ENCODE results near the gene NUDT1. TPM values are rescaled to one million over a fixed set of nuclear protein-coding genes. Genes with fewer than 3 reads are reported as not detected.
A peak's percentile ranks its signal among the peaks of the same experiment; 100 is the strongest.

NUDT1 gene
- total and polyA plus RNA-seq, 2 experiments from 2014 or later, result 54.5 to 163 TPM

GRCh38 chr7:2233926-2234325, 8.1 kb upstream of the NUDT1 start:
- H3K79me2 ChIP-seq (replicated peaks; ENCODE audit: insufficient read depth), result peaks cover 46% of the 10 kb centered on the region
- no peak for TF ChIP-seq ZNF331 (CRISPR knock-in tag; IDR thresholded peaks at IDR 0.05; ENCODE audit: low read depth)
- no peak for TF ChIP-seq CTCF (conservative IDR thresholded peaks at IDR 0.05; ENCODE audit: low read depth in 2 of 2)
- TF ChIP-seq JUNB (IDR thresholded peaks at IDR 0.05; ENCODE audit: unreplicated experiment), result no peak
- peaks cover 40% of the 10 kb centered on the region for H3K36me3 ChIP-seq (ENCODE audit: insufficient read depth)

DNA sequence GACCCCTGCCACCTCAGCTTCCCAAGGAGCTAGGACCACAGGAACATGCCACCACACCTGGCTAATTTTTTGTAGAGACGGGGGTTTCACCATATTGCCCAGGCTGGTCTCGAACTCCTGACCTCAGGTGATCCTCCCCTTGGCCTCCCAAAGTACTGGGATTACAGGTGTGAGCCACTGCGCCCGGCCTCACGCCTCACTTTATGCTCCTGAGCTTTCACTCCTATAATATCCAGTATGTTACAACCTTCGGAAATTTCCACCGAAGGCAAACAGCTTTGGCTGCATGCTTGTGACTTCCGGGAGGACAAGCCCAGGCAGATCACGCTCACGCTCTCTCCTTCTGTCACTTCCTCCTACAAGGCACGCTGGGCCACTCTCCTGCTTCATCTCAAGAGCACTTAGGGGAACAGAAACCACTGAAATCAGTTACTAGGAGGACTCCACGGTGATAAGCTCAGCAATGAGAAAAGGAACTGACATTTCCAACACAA, 4.9 kb upstream of the NUDT1 start:
- Histone ChIP-seq H3F3A (replicated peaks; ENCODE audit: low read depth) (peaks cover 17% of the 10 kb centered on the region; the same call in 1 of the 2 replicates), H3K27ac (ENCODE audit: low read depth) (peak overlapping the region; percentile 63; the same call in 1 of the 2 replicates), H3K4me3 (no peak overlapping the region), H3K36me3 (ENCODE audit: insufficient read depth) (peaks cover 40% of the 10 kb centered on the region), H4K20me1 (replicated peaks; ENCODE audit: insufficient read depth) (no peaks in the 10 kb centered on the region; the same call in 1 of the 2 replicates), H3K4me1 (ENCODE audit: insufficient read depth) (peaks cover 17% of the 10 kb centered on the region), H3K9me2 (ENCODE audit: insufficient read depth) (no peaks in the 10 kb centered on the region), H3K4me2 (no peak overlapping the region), H3K79me2 (replicated peaks; ENCODE audit: insufficient read depth) (peaks cover 38% of the 10 kb centered on the region), H3K27me3 (ENCODE audit: insufficient read depth) (no peaks in the 10 kb centered on the region), H2AFZ (no peak overlapping the region)
- Mint-ChIP-seq H3K27ac (peak overlapping the region; percentile 70; the same call in 1 of the 2 replicates), H3K27me3 (ENCODE audit: insufficient read depth, low read depth, poor library complexity) (peaks cover 15% of the 10 kb centered on the region), H3K4me3 (no peak overlapping the region; the same call in 2 of the 3 replicates), H3K36me3 (ENCODE audit: low read depth) (peaks cover 54% of the 10 kb centered on the region), H3K9me3 (no peaks in the 10 kb centered on the region), H3K4me1 (peaks cover 7% of the 10 kb centered on the region; the same call in 2 of the 3 replicates)
- TF ChIP-seq ZNF114 (CRISPR knock-in tag; IDR thresholded peaks at IDR 0.05), result no peak
- TF ChIP-seq ZNF462 (CRISPR knock-in tag; IDR thresholded peaks at IDR 0.05), result no peak
- TF ChIP-seq, protein P1, sequence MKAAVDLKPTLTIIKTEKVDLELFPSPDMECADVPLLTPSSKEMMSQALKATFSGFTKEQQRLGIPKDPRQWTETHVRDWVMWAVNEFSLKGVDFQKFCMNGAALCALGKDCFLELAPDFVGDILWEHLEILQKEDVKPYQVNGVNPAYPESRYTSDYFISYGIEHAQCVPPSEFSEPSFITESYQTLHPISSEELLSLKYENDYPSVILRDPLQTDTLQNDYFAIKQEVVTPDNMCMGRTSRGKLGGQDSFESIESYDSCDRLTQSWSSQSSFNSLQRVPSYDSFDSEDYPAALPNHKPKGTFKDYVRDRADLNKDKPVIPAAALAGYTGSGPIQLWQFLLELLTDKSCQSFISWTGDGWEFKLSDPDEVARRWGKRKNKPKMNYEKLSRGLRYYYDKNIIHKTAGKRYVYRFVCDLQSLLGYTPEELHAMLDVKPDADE (IDR thresholded peaks at IDR 0.05), result no peak
- TF ChIP-seq, protein P2, sequence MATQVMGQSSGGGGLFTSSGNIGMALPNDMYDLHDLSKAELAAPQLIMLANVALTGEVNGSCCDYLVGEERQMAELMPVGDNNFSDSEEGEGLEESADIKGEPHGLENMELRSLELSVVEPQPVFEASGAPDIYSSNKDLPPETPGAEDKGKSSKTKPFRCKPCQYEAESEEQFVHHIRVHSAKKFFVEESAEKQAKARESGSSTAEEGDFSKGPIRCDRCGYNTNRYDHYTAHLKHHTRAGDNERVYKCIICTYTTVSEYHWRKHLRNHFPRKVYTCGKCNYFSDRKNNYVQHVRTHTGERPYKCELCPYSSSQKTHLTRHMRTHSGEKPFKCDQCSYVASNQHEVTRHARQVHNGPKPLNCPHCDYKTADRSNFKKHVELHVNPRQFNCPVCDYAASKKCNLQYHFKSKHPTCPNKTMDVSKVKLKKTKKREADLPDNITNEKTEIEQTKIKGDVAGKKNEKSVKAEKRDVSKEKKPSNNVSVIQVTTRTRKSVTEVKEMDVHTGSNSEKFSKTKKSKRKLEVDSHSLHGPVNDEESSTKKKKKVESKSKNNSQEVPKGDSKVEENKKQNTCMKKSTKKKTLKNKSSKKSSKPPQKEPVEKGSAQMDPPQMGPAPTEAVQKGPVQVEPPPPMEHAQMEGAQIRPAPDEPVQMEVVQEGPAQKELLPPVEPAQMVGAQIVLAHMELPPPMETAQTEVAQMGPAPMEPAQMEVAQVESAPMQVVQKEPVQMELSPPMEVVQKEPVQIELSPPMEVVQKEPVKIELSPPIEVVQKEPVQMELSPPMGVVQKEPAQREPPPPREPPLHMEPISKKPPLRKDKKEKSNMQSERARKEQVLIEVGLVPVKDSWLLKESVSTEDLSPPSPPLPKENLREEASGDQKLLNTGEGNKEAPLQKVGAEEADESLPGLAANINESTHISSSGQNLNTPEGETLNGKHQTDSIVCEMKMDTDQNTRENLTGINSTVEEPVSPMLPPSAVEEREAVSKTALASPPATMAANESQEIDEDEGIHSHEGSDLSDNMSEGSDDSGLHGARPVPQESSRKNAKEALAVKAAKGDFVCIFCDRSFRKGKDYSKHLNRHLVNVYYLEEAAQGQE (IDR thresholded peaks at IDR 0.05; ENCODE audit: unreplicated experiment), result no peak
- ATAC-seq (no peak), DNase-seq (ENCODE audit: low spot score) (no peak)

More at GRCh38 chr7:2233926-2234325, 8.1 kb upstream of the NUDT1 start:
- Histone ChIP-seq H3K9me2 (ENCODE audit: insufficient read depth) (no peaks in the 10 kb centered on the region), H3K4me3 (peak overlapping the region; percentile 93), H3K27ac (ENCODE audit: low read depth) (peak overlapping the region; percentile 85; the same call in 1 of the 2 replicates), H2AFZ (no peak overlapping the region), H3F3A (replicated peaks; ENCODE audit: low read depth) (peaks cover 17% of the 10 kb centered on the region; the same call in 1 of the 2 replicates), H3K4me1 (ENCODE audit: insufficient read depth) (peaks cover 19% of the 10 kb centered on the region), H4K20me1 (replicated peaks; ENCODE audit: insufficient read depth) (peaks cover 12% of the 10 kb centered on the region), H3K27me3 (ENCODE audit: insufficient read depth) (no peaks in the 10 kb centered on the region), H3K4me2 (peak overlapping the region; percentile 96; the same call in 1 of the 2 replicates)
- DNase-seq (ENCODE audit: low spot score), result no peak
- Mint-ChIP-seq H3K4me3 (peak overlapping the region; percentile 91), H3K27ac (no peak overlapping the region), H3K4me1 (peaks cover 12% of the 10 kb centered on the region), H3K27me3 (ENCODE audit: insufficient read depth, low read depth, poor library complexity) (peaks cover 10% of the 10 kb centered on the region), H3K36me3 (ENCODE audit: low read depth) (peaks cover 57% of the 10 kb centered on the region), H3K9me3 (no peaks in the 10 kb centered on the region)
- ATAC-seq, result no peak

Data from GM23338 (cell line).